Endothelial cell (in vitro differentiated cells): ENCODE results near the gene DPYSL5. TPM values are rescaled to one million over a fixed set of nuclear protein-coding genes. Genes with fewer than 3 reads are reported as not detected.

Source experiments
- DNase-seq: peaks from one replicate; pipeline ENCODE4 v3.0.0; 2021; ENCODE audit warnings: low spot score
- H3K27ac Mint-ChIP-seq: one replicate; pipeline ENCODE4 v1.8.0; 2021; ENCODE audit warnings: mixed read lengths, inconsistent platforms; ENCODE audit not compliant: unreplicated experiment
- H3K27me3 Mint-ChIP-seq: one replicate; pipeline ENCODE4 v1.8.0; 2021; ENCODE audit warnings: mild to moderate bottlenecking, moderate library complexity, mixed read lengths, inconsistent platforms; ENCODE audit not compliant: unreplicated experiment
- H3K36me3 Mint-ChIP-seq: one replicate; pipeline ENCODE4 v1.8.0; 2021; ENCODE audit warnings: mild to moderate bottlenecking, low read depth, mixed read lengths, inconsistent platforms; ENCODE audit not compliant: unreplicated experiment
- H3K4me1 Mint-ChIP-seq: one replicate; pipeline ENCODE4 v1.8.0; 2021; ENCODE audit warnings: mild to moderate bottlenecking, mixed read lengths, inconsistent platforms; ENCODE audit not compliant: unreplicated experiment
- H3K4me3 Mint-ChIP-seq: one replicate; pipeline ENCODE4 v1.8.0; 2021; ENCODE audit warnings: mild to moderate bottlenecking, mixed read lengths, inconsistent platforms; ENCODE audit not compliant: unreplicated experiment
- H3K9me3 Mint-ChIP-seq: one replicate; pipeline ENCODE4 v1.8.0; 2021; ENCODE audit warnings: mixed read lengths, inconsistent platforms; ENCODE audit not compliant: unreplicated experiment
- total RNA-seq: library from RNA; stranded (reverse); fragmentation: NEBNext Ultra II Directional; extraction: Animal tissue kit (Norgen Biotek cat#: 25700); gene quantifications from one replicate; pipeline ENCODE4 v1.2.1, GENCODE V29; 2021; ENCODE audit not compliant: unreplicated experiment
- TF ChIP-seq, protein P1 (sequence below): fragments of 200-600 bp; sonication (generic); IDR thresholded peaks from one replicate; pipeline ENCODE4 v1.5.0; 2021; ENCODE audit warnings: antibody characterized with exemption; ENCODE audit not compliant: unreplicated experiment

The DPYSL5 gene
- total RNA-seq, 1 donor from 2014 or later = 0.23 TPM

DNA sequence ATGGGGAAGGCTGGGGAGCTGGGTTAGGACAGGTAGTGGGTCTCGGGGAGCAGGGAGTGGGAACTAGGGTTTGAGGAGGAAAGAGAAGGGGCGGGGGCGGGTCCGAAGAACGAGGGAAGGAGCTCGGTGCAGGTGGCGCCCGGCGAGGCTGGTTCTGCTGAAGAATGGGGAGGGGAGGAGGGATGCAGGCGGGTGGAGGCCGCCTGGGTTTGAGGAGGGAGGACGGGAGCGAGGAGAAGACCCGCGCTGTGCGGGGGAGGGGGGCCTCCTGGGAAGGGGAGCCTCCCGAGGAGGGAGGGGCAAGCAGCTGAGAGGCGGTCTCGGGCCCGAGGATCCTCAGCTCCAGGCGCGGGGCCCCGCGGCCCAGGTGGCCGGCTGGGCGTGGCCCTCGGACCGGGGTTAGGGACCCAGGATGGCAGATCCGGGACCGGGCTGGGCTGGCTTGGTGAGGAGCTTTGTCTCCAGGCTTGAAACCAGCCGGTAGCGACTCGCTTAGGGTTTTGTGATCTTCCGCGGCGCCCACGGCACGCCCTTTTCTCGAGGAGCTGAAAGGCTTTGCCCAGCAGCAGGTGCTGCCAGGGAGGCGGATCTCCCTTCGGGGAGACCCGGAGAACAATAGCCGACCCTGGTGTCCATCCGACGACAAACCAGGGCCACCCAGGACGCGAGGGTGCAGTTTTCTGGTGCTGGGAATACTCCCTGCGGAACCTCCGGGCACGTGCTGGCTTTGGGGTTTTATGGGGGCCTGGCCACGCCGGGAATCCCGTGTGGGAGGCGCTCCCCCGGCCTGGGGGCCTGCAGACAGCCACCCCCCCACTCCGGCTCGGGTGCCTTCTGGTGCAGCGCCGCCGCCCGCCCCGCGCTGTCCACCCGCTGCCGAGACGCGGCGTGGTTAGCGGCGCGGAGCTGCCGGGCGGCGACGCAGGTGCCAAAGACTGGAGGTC lies 1.4 kb downstream of the DPYSL5 start:
- Mint-ChIP-seq H3K4me3 (no peak overlapping the region), H3K4me1 (peaks cover 3% of the 10 kb centered on the region), H3K9me3 (no peaks in the 10 kb centered on the region), H3K27me3 (peaks cover 7% of the 10 kb centered on the region), H3K27ac (no peak overlapping the region), H3K36me3 (no peaks in the 10 kb centered on the region)
- no peak for DNase-seq
- TF ChIP-seq, protein P1, sequence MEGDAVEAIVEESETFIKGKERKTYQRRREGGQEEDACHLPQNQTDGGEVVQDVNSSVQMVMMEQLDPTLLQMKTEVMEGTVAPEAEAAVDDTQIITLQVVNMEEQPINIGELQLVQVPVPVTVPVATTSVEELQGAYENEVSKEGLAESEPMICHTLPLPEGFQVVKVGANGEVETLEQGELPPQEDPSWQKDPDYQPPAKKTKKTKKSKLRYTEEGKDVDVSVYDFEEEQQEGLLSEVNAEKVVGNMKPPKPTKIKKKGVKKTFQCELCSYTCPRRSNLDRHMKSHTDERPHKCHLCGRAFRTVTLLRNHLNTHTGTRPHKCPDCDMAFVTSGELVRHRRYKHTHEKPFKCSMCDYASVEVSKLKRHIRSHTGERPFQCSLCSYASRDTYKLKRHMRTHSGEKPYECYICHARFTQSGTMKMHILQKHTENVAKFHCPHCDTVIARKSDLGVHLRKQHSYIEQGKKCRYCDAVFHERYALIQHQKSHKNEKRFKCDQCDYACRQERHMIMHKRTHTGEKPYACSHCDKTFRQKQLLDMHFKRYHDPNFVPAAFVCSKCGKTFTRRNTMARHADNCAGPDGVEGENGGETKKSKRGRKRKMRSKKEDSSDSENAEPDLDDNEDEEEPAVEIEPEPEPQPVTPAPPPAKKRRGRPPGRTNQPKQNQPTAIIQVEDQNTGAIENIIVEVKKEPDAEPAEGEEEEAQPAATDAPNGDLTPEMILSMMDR = no peak

DNA sequence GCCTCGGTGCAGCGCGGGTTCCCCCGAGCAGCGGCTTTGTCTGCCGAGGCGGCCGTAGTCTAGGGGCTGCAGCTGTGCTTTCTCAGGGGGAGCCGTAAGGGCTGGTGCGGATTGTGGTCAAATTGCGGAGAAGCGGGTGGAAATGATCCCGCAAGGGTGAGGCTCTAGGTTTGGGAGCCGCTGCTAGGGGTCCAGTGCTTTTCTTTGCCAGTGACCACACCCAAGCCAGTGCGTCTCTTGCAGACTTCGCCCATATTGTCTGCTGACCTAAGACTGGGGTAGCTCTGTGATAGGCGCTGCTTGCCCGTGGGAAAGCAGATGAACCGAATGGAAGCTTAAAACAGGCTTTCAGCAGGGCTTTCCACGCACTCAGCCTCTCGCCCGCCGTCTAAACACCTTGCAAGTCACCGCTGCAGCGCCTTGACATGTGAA lies 2.1 kb downstream of the DPYSL5 start:
- H3K4me1 Mint-ChIP-seq = peaks cover 3% of the 10 kb centered on the region
- no peak overlapping the region for H3K4me3 Mint-ChIP-seq
- H3K27ac Mint-ChIP-seq = no peak overlapping the region
- no peaks in the 10 kb centered on the region for H3K9me3 Mint-ChIP-seq
- TF ChIP-seq, protein P1 = no peak
- peaks cover 7% of the 10 kb centered on the region for H3K27me3 Mint-ChIP-seq
- H3K36me3 Mint-ChIP-seq = no peaks in the 10 kb centered on the region
- no peak for DNase-seq

DNA sequence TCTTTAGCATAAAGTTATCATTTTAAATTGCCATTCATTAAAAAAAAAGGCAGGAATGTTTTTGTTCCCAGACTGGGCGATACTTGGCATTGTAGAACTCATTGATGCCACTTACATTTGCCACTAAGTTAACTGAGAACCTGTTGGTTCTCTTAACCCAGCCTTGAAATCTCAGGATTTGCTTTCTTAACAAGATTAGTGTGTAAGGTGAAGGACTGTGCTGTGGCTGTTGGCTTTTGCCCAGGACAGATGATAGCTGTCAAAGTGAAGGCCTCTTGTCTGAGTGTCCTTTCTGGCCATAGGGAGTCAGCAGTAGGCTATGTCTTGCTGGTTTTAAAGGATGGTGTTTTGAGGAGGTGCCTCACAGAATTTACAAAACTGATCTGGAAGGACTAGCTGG lies 2.6 kb downstream of the DPYSL5 start:
- TF ChIP-seq, protein P1 = no peak
- peaks cover 3% of the 10 kb centered on the region for H3K4me1 Mint-ChIP-seq

DNA sequence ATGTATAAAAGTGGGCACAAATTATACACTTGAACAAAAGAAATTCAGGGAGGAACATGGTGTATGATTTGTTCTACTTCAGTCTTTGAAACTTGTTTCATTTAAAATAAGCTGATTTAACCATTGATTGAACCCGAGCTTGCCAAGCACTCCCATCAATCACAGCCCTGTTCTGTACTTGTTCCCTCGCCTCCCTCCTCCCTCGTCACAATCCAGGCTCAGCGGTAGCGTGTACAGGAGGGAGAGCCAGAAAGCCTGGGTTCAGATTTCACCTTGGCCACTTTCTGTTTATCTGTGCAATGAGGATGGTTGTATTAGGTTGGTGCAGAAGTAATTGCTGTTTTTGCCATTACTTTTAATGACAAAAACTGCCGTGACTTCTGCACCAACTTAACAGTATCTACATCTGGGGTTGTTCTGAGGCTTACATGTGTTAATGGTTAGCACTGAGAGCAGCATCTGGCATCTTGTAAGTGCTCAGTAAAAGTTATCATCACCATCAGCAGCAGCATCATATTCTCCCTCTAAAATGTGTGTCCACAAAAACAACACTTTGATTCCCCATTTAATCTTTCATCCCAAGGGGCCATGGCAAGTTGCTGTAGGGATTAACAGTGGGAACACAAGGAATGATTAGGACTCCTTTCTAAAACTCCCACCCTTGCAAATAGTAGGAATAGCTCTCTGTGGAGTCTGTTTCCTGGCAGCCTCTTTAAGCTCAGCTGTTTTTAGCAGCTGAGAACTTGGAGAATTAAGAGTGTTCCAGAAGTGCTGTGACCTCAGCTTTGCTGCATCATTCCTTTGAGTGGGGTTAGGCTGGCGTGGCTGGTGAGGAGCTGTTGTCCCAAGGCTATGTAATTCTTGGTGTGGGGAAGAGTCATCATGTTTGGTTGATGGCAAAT lies 4.7 kb downstream of the DPYSL5 start:
- Mint-ChIP-seq H3K27ac (no peak overlapping the region), H3K4me3 (no peak overlapping the region), H3K27me3 (peaks cover 3% of the 10 kb centered on the region), H3K4me1 (no peaks in the 10 kb centered on the region), H3K9me3 (no peaks in the 10 kb centered on the region), H3K36me3 (no peaks in the 10 kb centered on the region)
- no peak for DNase-seq
- TF ChIP-seq, protein P1 = no peak

More for the DNA sequence above, 2.6 kb downstream of the DPYSL5 start:
- no peak overlapping the region for H3K4me3 Mint-ChIP-seq
- no peaks in the 10 kb centered on the region for H3K9me3 Mint-ChIP-seq
- peaks cover 7% of the 10 kb centered on the region for H3K27me3 Mint-ChIP-seq
- no peaks in the 10 kb centered on the region for H3K36me3 Mint-ChIP-seq
- no peak overlapping the region for H3K27ac Mint-ChIP-seq
- no peak for DNase-seq
